Common myeloid progenitor, CD34-positive (primary cell): ENCODE results near the gene DENND5A.
"Not testable (repeated sequence)": the region's sequence is repeated elsewhere in the genome, so short reads cannot be mapped to it uniquely, and the experiment has no call there.

ENCODE experiments used
- CTCF ChIA-PET: fragments of 350-600 bp; sonication (Branson Sonifier 250); formaldehyde crosslinking; loops from one replicate; lab custom pipeline; 2021; ENCODE audit warnings: antibody characterized with exemption; lab: Charles Lee
- POLR2A ChIA-PET: fragments of 350-600 bp; sonication (Branson Sonifier 250); formaldehyde crosslinking; loops from one replicate; lab custom pipeline; 2021; ENCODE audit warnings: antibody characterized with exemption; lab: Charles Lee
- DNase-seq, 3 donors: peaks; one replicate each; pipeline versions ENCODE4 v3.0.0 to v3.0.0-alpha.2; 2013
- H3K27ac ChIP-seq, 2 experiments: 1 replicate in 1 of 2; 2 replicates in 1 of 2; pipeline ENCODE4 v1.7.0; 2013; ENCODE audit warnings: inconsistent platforms in 2 of 2, low read length in 2 of 2, mild to moderate bottlenecking in 2 of 2, low read depth in 1 of 2, moderate library complexity in 1 of 2; ENCODE audit not compliant: severe bottlenecking in 2 of 2, insufficient read depth in 1 of 2, poor library complexity in 1 of 2
- H3K27me3 ChIP-seq, 5 experiments: replicated peaks in 2 of 5; 1 replicate in 3 of 5; 2 replicates in 2 of 5; pipeline versions ENCODE4 v1.6.1 to v1.7.0; 2013; ENCODE audit warnings: low read length in 4 of 5, mild to moderate bottlenecking in 2 of 5, moderate library complexity in 2 of 5, inconsistent platforms in 1 of 5; ENCODE audit not compliant: insufficient read depth in 5 of 5, control insufficient read depth in 4 of 5
- H3K36me3 ChIP-seq, 4 experiments: 1 replicate in 2 of 4; 2 replicates in 2 of 4; pipeline versions ENCODE4 v1.6.1 to v1.7.0; 2013; ENCODE audit warnings: low read length in 3 of 4, control low read depth in 1 of 4, mild to moderate bottlenecking in 1 of 4; ENCODE audit not compliant: control insufficient read depth in 4 of 4, insufficient read depth in 4 of 4
- H3K4me1 ChIP-seq, 4 experiments: 1 replicate in 3 of 4; 2 replicates in 1 of 4; pipeline versions ENCODE4 v1.6.1 to v1.7.1; 2013; ENCODE audit warnings: low read length in 3 of 4, mild to moderate bottlenecking in 3 of 4, control low read depth in 1 of 4, inconsistent platforms in 1 of 4, moderate library complexity in 1 of 4; ENCODE audit not compliant: control insufficient read depth in 4 of 4, insufficient read depth in 4 of 4; ENCODE audit errors: control extremely low read depth in 1 of 4
- H3K4me3 ChIP-seq, 7 experiments: 1 replicate in 4 of 7; 2 replicates in 3 of 7; pipeline versions ENCODE4 v1.5.1 to v1.7.0; 2013; ENCODE audit warnings: mild to moderate bottlenecking in 7 of 7, low read length in 6 of 7, moderate library complexity in 6 of 7, inconsistent platforms in 2 of 7, low read depth in 2 of 7, control low read depth in 1 of 7; ENCODE audit not compliant: insufficient read depth in 4 of 7, control insufficient read depth in 1 of 7; ENCODE audit errors: extremely low read depth in 1 of 7
- H3K9me3 ChIP-seq, 5 experiments: 1 replicate in 4 of 5; 2 replicates in 1 of 5; pipeline versions ENCODE4 v1.6.1 to v1.7.1; 2013; ENCODE audit warnings: low read length in 4 of 5, mild to moderate bottlenecking in 2 of 5, inconsistent platforms in 1 of 5, low read depth in 1 of 5, moderate library complexity in 1 of 5; ENCODE audit not compliant: control insufficient read depth in 4 of 5, insufficient read depth in 2 of 5; ENCODE audit errors: control extremely low read depth in 1 of 5
- WGBS: methylation state at CpG from one replicate; pipeline ENCODE4 v1.1.5; 2013; ENCODE audit not compliant: insufficient coverage; 5-methylcytosine and 5-hydroxymethylcytosine counted together

Gene DENND5A

GRCh38 chr11:9232482-9232881, 32.7 kb downstream of the DENND5A start:
- Histone ChIP-seq H3K4me1 (peaks cover 14 to 43% (median 36%) of the 10 kb centered on the region in 4 experiments), H3K27me3 (no peaks in the 10 kb centered on the region), H3K9me3 (peaks cover 0 to 3% (median 0%) of the 10 kb centered on the region in 5 experiments), H3K4me3 (peak overlapping the region in 2 of 7 experiments; percentile 24 to 67), H3K27ac (no peak overlapping the region), H3K36me3 (peaks cover 0 to 3% (median 0%) of the 10 kb centered on the region in 4 experiments)
- DNase-seq, result no peak
- WGBS, result 93% methylated on average over 2 of the region's 3 CpGs
- POLR2A ChIA-PET, result no interaction called here
- CTCF ChIA-PET, result interaction anchor here (1.0 to 1.1 kb wide), 3 partner anchors 20 to 484 kb away, joined by 3 read pairs; no protein-coding TSS in a partner anchor

- DNase-seq, result peak; percentile 74 to 91 (median 88)
- H3K27ac ChIP-seq, result peak overlapping the region in 1 of 2 experiments; percentile 65
- no peaks in the 10 kb centered on the region for H3K27me3 ChIP-seq
- peaks cover 14 to 44% (median 36%) of the 10 kb centered on the region in 4 experiments for H3K4me1 ChIP-seq
- POLR2A ChIA-PET, result interaction anchor here (0.6 kb wide), 1 partner anchor 225 kb away, joined by 4 read pairs; no protein-coding TSS in a partner anchor
- H3K9me3 ChIP-seq, result peaks cover 0 to 3% (median 0%) of the 10 kb centered on the region in 5 experiments
- H3K36me3 ChIP-seq, result peaks cover 0 to 3% (median 0%) of the 10 kb centered on the region in 4 experiments
- no CpG with 5 or more reads among the region's 1 CpG for WGBS
- CTCF ChIA-PET, result interaction anchor here (0.9 to 1.2 kb wide), 4 partner anchors 13 to 485 kb away, joined by 3 to 4 read pairs (median 3); no protein-coding TSS in a partner anchor
- H3K4me3 ChIP-seq, result peak overlapping the region in 5 of 7 experiments; percentile 44 to 73 (median 67)
Measured at GRCh38 chr11:9231848-9232177, 33.3 kb downstream of the DENND5A start.

- DNase-seq, result no peak
- POLR2A ChIA-PET, result no interaction called here
- Histone ChIP-seq H3K4me1 (peaks cover 14 to 47% (median 41%) of the 10 kb centered on the region in 4 experiments), H3K9me3 (peaks cover 0 to 3% (median 0%) of the 10 kb centered on the region in 5 experiments), H3K27me3 (no peaks in the 10 kb centered on the region), H3K27ac (no peak overlapping the region), H3K4me3 (no peak overlapping the region), H3K36me3 (peaks cover 0 to 3% (median 0%) of the 10 kb centered on the region in 4 experiments)
- CTCF ChIA-PET, result interaction anchor here (2.0 kb wide), 1 partner anchor 23 kb away, joined by 7 read pairs; no protein-coding TSS in a partner anchor
- WGBS, result 94% methylated on average over 2 of the region's 3 CpGs
Measured at GRCh38 chr11:9230296-9230695, 34.9 kb downstream of the DENND5A start.

- Histone ChIP-seq H3K9me3 (no peaks in the 10 kb centered on the region), H3K27ac (no peak overlapping the region), H3K27me3 (no peaks in the 10 kb centered on the region), H3K36me3 (peaks cover 0 to 3% (median 0%) of the 10 kb centered on the region in 4 experiments), H3K4me3 (no peak overlapping the region), H3K4me1 (peaks cover 14 to 49% (median 43%) of the 10 kb centered on the region in 4 experiments)
- POLR2A ChIA-PET, result no interaction called here
- CTCF ChIA-PET, result interaction anchor here (1.3 kb wide), 1 partner anchor 24 kb away, joined by 3 read pairs; no protein-coding TSS in a partner anchor
- DNase-seq, result no peak
- 100% methylated on average over 3 of the region's 5 CpGs for WGBS
Measured at GRCh38 chr11:9228091-9228490, 37.1 kb downstream of the DENND5A start.

- H3K27ac ChIP-seq, result no peak overlapping the region
- ChIA-PET CTCF (interaction anchor here (1.0 to 1.4 kb wide), 4 partner anchors 8 to 15 kb away, joined by 3 to 5 read pairs (median 4); no protein-coding TSS in a partner anchor), POLR2A (no interaction called here)
- no CpG with 5 or more reads among the region's 1 CpG for WGBS
- peaks cover 0 to 3% (median 0%) of the 10 kb centered on the region in 4 experiments for H3K36me3 ChIP-seq
- no peak for DNase-seq
- no peak overlapping the region for H3K4me3 ChIP-seq
- no peaks in the 10 kb centered on the region for H3K9me3 ChIP-seq
- H3K4me1 ChIP-seq, result peaks cover 4 to 33% (median 29%) of the 10 kb centered on the region in 4 experiments
- H3K27me3 ChIP-seq, result no peaks in the 10 kb centered on the region
Measured at GRCh38 chr11:9225748-9226298, 39.3 kb downstream of the DENND5A start.

- DNase-seq, result no peak
- 80% methylated on average over 2 of the region's 3 CpGs for WGBS
- POLR2A ChIA-PET, result no interaction called here
- Histone ChIP-seq H3K27ac (no peak overlapping the region), H3K27me3 (no peaks in the 10 kb centered on the region), H3K4me3 (no peak overlapping the region), H3K4me1 (peaks cover 2 to 21% (median 15%) of the 10 kb centered on the region in 4 experiments), H3K36me3 (peaks cover 0 to 3% (median 0%) of the 10 kb centered on the region in 4 experiments), H3K9me3 (no peaks in the 10 kb centered on the region)
- CTCF ChIA-PET, result interaction anchor here (0.5 to 1.8 kb wide), 4 partner anchors 19 to 234 kb away, joined by 3 to 5 read pairs (median 3); no protein-coding TSS in a partner anchor
Measured at GRCh38 chr11:9222654-9223053, 42.5 kb downstream of the DENND5A start.

- not testable (repeated sequence) for H3K4me3 ChIP-seq, H3K9me3 ChIP-seq, H3K27me3 ChIP-seq, DNase-seq, H3K36me3 ChIP-seq, H3K27ac ChIP-seq
- WGBS, result 100% methylated on average over 2 of the region's 9 CpGs
- POLR2A ChIA-PET, result interaction anchor here (1.4 kb wide), 1 partner anchor 10 kb away, joined by 5 read pairs; no protein-coding TSS in a partner anchor
- peaks cover 2 to 16% (median 8%) of the 10 kb centered on the region in 4 experiments for H3K4me1 ChIP-seq
- CTCF ChIA-PET, result interaction anchor here (0.9 to 1.7 kb wide), 2 partner anchors 17 to 26 kb away, joined by 3 to 6 read pairs; no protein-coding TSS in a partner anchor
Measured at GRCh38 chr11:9220853-9221252, 44.3 kb downstream of the DENND5A start.
